GM12865 (cell line): Measurements from ENCODE around the gene ZNF678.
"Not testable (repeated sequence)": the region's sequence is repeated elsewhere in the genome, so short reads cannot be mapped to it uniquely, and the experiment has no call there.

Experiments used
- DNase-seq: peaks from one replicate; pipeline ENCODE4 v3.0.0; 2010; ENCODE audit warnings: low read depth
- H3K4me3 ChIP-seq: 2 replicates; pipeline ENCODE4 v1.5.1; 2011; ENCODE audit warnings: mild to moderate bottlenecking, low read depth, low read length, control low read depth
- CTCF ChIP-seq: IDR thresholded peaks from 2 replicates; pipeline ENCODE4 v1.5.1; 2011; ENCODE audit warnings: low read length, control low read depth, low read depth, inconsistent platforms; ENCODE audit not compliant: insufficient read depth; ENCODE audit errors: missing control alignments

ZNF678 gene

GRCh38 chr1:227576189-227576588, 12.8 kb downstream of the ZNF678 start:
- no peak for TF ChIP-seq CTCF
- no peak for DNase-seq
- H3K4me3 ChIP-seq: no peak overlapping the region

- no peak for DNase-seq
- no peak overlapping the region for H3K4me3 ChIP-seq
- no peak for TF ChIP-seq CTCF
Measured at GRCh38 chr1:227577500-227577899, 14.1 kb downstream of the ZNF678 start.

GRCh38 chr1:227583354-227583753, 20.0 kb downstream of the ZNF678 start:
- H3K4me3 ChIP-seq: no peak overlapping the region
- TF ChIP-seq CTCF: no peak
- DNase-seq: no peak

- no peak for TF ChIP-seq CTCF
- no peak for DNase-seq
- no peak overlapping the region for H3K4me3 ChIP-seq
Measured at GRCh38 chr1:227586733-227587132, 23.4 kb downstream of the ZNF678 start.

- TF ChIP-seq CTCF: no peak
- DNase-seq: no peak
- H3K4me3 ChIP-seq: no peak overlapping the region
Measured at GRCh38 chr1:227587968-227588367, 24.6 kb downstream of the ZNF678 start.

GRCh38 chr1:227588769-227589168, 25.4 kb downstream of the ZNF678 start:
- not testable (repeated sequence) for H3K4me3 ChIP-seq, DNase-seq

GRCh38 chr1:227589777-227590176, 26.4 kb downstream of the ZNF678 start:
- DNase-seq, H3K4me3 ChIP-seq: not testable (repeated sequence)

GRCh38 chr1:227596222-227596621, 32.9 kb downstream of the ZNF678 start:
- not testable (repeated sequence) for H3K4me3 ChIP-seq

GRCh38 chr1:227603327-227603726, 40.0 kb downstream of the ZNF678 start:
- H3K4me3 ChIP-seq: no peak overlapping the region
- no peak for DNase-seq
- no peak for TF ChIP-seq CTCF

More at GRCh38 chr1:227596222-227596621, 32.9 kb downstream of the ZNF678 start:
- DNase-seq: not testable (repeated sequence)
